ENCODE data around the gene MRTFB.

Gene MRTFB

DNA sequence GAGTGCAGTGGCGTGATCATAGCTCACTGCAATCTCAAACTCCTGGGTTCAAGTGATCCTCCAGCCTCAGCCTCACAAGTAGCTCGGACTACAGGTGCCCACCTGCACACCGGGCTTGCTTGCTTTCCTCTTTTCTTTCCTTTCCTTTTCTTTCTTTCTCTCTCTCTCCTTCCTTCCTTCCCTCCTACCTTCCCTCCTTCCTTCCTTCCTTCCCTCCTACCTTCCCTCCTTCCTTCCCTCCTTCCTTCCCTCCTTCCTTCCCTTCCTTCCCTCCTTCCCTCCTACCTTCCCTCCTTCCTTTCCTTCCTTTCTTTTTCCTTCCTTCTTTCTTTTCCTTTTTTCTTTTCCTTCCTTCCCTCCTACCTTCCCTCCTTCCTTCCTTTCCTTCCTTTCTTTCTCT lies 225.5 kb downstream of the MRTFB start:
- DNase-seq: no peak

GRCh38 chr16:14298374-14299122 lies 227.4 kb downstream of the MRTFB start:
- no peak for DNase-seq

GRCh38 chr16:14300705-14301168 lies 229.6 kb downstream of the MRTFB start:
- peak in 1 of 2 experiments; percentile 17 for DNase-seq

GRCh38 chr16:14301169-14302030 lies 230.3 kb downstream of the MRTFB start:
- peak; percentile 47 to 51 for DNase-seq

GRCh38 chr16:14302031-14302398 lies 230.9 kb downstream of the MRTFB start:
- DNase-seq: no peak

DNA sequence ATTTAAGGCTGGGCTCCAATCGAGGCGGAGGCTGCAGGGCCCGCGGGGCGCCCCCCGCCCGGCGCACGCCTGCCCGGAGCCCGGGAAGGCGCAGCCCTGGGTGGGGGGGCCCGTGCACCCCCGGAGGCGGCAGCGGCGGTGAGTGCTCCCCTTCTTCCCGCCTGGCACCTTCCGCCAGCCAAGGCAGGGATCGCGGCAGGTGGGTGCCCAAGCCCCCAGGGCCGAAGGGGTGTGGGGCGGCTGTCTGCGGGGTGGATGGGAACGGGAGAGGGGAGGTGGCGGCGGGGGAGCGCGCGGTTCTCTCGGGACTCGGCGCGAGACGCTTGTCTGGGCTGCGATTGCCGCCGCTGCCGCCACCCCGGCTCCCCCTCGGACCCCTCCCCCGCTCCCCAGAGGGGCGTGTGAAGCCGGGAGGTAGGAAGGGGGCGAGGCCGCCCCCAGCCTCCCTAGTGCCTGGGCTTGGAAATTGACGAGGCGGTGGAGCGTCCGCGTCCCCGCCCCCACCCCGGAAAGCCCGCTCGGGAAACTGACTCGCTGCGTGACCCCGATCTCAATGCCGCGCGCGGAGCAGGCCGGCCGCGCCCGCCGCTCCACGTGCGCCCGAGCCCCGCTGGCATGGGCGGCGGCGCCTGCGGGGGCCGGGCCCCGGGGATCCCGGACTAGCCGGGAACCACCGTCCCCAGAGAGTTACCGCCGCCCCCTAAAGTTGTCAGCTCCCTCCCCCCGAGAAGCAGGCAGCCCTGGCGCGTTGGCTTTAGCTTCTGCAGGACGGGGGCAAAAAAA lies 231.5 kb downstream of the MRTFB start:
- DNase-seq: peak; percentile 14 to 16

DNA sequence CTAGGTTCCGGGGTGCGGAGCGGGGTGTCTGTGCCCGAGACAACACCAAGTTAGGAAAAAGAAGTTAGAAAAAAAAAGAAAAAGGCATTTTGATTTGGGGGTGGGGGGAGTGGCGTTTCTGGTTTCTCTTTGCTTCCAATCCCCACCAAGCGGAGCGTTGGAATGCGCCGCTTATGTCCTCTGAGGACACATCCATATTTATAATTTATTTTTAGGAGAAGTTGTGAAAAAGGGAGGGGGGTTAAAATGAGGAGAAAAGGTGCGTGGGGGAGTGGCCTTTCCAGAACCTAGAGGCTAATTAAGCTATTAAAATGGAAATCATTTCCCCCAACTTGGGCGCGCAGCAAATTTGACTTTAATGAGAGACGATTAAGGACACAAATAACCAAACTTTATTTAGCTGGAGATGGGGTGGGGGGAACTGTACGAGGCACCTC lies 232.1 kb downstream of the MRTFB start:
- DNase-seq: no peak

- no peak for DNase-seq
Observed at GRCh38 chr16:14303639-14304394, 232.7 kb downstream of the MRTFB start.

GRCh38 chr16:14304891-14305460 lies 233.9 kb downstream of the MRTFB start:
- no peak for DNase-seq

DNA sequence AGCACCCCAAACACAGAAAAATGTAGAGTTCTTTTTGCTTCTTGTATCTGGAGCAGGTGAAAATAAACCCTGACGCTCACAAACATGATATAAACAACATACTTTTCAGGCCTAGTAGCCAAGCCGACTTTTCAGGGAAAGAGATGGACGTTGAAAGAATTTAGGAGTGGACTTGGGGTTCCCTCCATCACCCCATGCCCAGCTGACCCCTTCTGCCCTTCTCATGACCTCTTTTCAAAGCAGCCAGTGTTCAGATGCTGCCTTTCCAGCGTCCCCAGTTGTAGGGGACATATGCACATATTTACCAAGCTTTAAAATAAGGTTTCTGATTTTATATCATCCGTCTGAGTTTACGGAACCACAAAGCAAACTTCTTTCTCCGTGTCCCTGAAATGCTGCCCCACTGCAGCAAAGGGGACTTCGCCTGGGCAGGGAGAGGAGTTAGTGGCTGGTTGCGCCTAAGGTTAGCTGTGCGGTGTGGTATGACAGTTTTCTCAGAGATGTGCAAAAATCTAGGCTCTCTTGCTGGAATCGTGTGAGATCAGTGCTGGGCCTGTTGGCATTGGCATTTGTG lies 235.5 kb downstream of the MRTFB start:
- DNase-seq: no peak

DNA sequence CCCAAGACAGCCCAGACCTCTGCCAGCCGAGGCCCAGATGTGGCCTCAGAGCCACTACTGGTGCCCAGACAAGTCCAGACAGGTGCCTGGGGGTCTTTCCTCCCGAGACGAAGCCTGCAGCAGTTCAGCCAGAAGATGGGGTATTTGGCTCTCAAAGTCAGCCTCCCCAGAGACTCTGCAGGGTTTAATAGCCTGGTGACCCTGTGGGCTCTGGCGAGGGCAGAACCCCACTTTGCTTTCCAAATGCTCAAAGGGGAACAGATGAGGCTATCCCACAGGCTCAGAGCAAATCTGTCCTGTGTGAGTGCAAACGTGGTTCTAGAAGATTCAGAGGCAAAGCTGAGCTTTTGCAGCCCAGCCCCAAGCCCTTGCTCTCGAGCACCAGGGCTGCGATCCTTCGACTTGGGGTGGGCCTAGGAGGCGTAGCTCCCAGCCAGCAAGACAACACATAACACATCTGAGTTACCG lies 236.0 kb downstream of the MRTFB start:
- DNase-seq: no peak

DNA sequence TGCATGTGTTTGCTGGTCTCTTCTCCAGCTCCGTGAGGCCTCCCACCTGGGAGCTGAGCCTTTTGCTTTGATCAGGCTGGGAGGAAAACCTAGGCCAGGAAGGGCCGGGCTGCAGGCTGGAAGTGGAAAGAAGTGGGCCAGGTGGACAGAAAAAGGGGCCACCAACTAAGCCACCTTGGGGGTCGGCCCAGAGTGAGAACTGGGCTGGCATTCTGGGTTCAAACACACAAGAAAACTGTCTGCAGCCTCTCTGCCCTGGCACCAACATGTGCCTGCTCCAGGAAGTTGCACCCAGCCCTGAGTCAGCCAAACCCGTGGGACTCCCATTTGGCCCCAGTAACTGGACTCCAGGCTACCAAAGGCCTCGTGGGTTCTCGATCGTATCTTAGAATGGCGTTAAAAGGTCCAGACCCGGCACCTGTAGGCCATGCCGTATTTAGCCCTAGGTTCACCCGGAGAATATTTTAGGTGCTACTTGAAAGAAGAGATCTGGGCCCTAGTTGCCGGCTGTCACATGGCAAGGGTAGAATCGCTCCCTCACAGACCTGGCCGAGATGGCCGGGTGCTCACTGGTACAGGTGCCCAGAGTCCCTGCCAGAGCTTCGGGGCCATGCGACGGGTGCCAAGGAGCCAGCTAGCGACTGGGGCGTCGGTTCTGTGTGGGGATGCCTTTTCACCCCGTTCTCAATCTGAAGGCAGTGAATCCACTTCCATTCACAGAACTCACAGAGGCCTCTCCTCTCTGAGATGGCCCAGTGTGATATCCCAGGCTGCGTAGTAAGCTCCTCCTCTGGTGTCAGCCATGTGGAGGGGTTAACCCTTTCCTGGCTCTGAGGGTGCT lies 236.6 kb downstream of the MRTFB start:
- no peak for DNase-seq

GRCh38 chr16:14308368-14308723 lies 237.2 kb downstream of the MRTFB start:
- no peak for DNase-seq

DNA sequence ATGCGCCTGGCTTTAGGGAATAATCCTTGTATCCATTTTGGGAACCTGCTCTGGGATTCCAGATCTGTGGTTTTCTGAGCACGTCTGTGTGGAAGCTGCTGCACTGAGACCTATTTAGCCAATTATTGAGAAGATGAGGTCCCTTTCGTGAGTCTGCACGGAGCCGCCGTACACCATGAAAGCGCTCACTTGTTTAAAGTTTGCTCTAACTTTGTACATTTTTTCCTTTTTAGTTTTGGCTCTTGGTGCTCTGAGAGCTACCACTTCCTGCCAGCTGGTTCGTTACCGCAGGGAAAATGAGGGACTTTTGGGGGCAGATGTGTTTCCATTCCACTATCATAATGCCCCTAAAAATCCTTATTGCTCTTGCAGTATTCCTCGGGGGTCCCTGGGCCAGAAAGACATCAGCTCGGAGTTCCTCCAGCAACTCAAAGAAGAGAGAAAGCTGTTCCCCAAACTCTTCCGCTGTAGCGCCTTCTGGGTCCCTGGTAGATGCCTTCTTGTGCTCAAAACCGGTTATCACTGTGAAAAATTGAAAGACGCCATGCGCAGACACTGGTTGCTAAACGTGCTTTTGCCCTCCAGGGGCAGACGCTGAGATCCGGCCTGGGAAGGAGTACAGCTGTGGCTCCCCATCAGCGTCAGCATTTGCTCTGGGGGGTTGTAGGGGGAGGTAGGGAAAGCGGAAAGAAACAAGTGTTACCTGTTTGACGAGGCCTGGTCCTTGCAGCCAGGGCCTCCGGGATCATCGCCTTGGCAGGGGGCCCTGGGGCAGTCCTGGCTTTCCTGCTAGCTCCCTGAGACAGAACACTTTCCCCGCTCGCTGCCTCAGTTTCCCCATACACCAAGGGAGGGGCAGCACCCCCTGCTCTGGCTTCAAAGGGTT lies 238.1 kb downstream of the MRTFB start:
- no peak for DNase-seq

GRCh38 chr16:14309906-14310305 lies 238.8 kb downstream of the MRTFB start:
- no peak for DNase-seq

- DNase-seq: no peak
Observed at GRCh38 chr16:14310519-14310991, 239.4 kb downstream of the MRTFB start.

GRCh38 chr16:14314116-14314515 lies 243.0 kb downstream of the MRTFB start:
- DNase-seq: no peak

DNA sequence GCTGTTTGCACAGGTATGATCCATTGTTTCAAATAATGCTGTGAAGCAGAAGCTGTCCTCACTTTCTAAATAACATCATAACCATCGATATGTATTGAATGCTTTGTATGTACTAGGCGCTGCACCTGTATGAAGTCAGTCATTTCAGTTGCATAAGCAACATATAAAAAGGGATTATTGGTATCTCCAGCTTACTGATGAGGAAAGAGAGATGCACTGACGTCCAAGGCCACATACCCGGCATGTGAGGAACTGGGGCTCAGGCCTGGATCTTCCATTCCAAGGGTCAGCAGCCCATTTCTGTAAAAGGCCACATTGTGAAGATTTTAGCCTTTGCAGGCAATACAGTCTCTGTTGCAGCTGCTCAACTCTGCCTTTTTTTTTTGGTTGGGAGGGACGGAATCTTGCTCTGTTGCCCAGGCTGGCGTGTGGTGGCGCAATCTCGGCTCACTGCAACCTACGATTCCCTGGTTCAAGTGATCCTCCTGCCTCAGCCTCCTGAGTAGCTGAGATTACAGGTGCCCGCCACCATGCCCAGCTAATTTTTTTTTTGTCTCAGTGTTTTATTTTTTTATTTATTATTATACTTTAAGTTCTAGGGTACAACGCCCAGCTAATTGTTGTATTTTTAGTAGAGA lies 244.7 kb downstream of the MRTFB start:
- no peak for DNase-seq

All from activated CD4-positive, alpha-beta T cell treated with anti-CD3 and anti-CD28 coated beads, Interleukin-2, amount 50 U/mL, for 4 hours (primary cell).